Breast epithelium (tissue), 4 donors: Measurements from ENCODE around the gene SUPT20HL2. TPM values are rescaled to one million over a fixed set of nuclear protein-coding genes. Genes with fewer than 3 reads are reported as not detected.

Experiments
- DNase-seq, 2 donors: peaks; one replicate each; pipeline ENCODE4 v3.0.0-alpha.2; 2019; ENCODE audit warnings: low spot score in 2 of 2
- H3K27ac ChIP-seq, 2 donors: fragments of 200-600 bp; sonication (generic) in 1 of 2; one replicate each; pipeline ENCODE4 v1.5.1; 2016 to 2019; ENCODE audit warnings: mild to moderate bottlenecking in 1 of 2
- H3K27me3 ChIP-seq, 2 donors: fragments of 200-600 bp; sonication (generic) in 1 of 2; one replicate each; pipeline versions ENCODE4 v1.5.1 to v1.6.0; 2017 to 2019; ENCODE audit warnings: control low read depth in 1 of 2, mild to moderate bottlenecking in 1 of 2
- H3K36me3 ChIP-seq: fragments of 200-600 bp; one replicate; pipeline ENCODE4 v1.5.1; 2019
- H3K4me1 ChIP-seq, 2 donors: fragments of 200-600 bp; sonication (generic); one replicate each; pipeline ENCODE4 v1.5.1; 2016 to 2019; ENCODE audit warnings: control low read depth in 1 of 2
- H3K4me3 ChIP-seq, 3 donors: fragments of 200-600 bp; sonication (generic); 1 replicate in 2 of 3; 2 replicates in 1 of 3; pipeline ENCODE4 v1.5.1; 2016 to 2019; ENCODE audit warnings: mild to moderate bottlenecking in 3 of 3, moderate library complexity in 2 of 3
- H3K9me3 ChIP-seq, 2 donors: fragments of 200-600 bp; sonication (generic) in 1 of 2; one replicate each; pipeline ENCODE4 v1.5.1; 2016 to 2019; ENCODE audit warnings: control low read depth in 1 of 2
- POLR2A ChIP-seq: fragments of 450-650 bp; IDR thresholded peaks from one replicate; pipeline ENCODE4 v1.6.1; 2016; ENCODE audit warnings: antibody characterized with exemption, mild to moderate bottlenecking, moderate library complexity
- POLR2AphosphoS5 ChIP-seq, 3 donors: sonication (generic); formaldehyde crosslinking; IDR thresholded peaks; one replicate each; pipeline ENCODE4 v1.6.1; 2017; ENCODE audit warnings: antibody characterized with exemption in 3 of 3
- intact Hi-C: fragments of 100-400 bp; cut with DNase I; formaldehyde crosslinking; loops from one replicate; pipeline ENCODE4 v1.15.1; 2023; ENCODE audit warnings: low total_unique reads
- total RNA-seq, 3 donors: library from RNA; depleted of rRNA; stranded (reverse); fragments of >200 nt; gene quantifications; one replicate each; pipeline ENCODE4 v1.1.0, GENCODE V29; 2016
- TF ChIP-seq, protein P1 (sequence below), 3 donors: fragments of 450-650 bp; IDR thresholded peaks; one replicate each; pipeline ENCODE4 v1.5.1; 2016 to 2017; ENCODE audit warnings: antibody characterized with exemption in 3 of 3, mild to moderate bottlenecking in 3 of 3, moderate library complexity in 3 of 3

SUPT20HL2 gene
- total RNA-seq, 3 donors from 2014 or later = not detected

DNA sequence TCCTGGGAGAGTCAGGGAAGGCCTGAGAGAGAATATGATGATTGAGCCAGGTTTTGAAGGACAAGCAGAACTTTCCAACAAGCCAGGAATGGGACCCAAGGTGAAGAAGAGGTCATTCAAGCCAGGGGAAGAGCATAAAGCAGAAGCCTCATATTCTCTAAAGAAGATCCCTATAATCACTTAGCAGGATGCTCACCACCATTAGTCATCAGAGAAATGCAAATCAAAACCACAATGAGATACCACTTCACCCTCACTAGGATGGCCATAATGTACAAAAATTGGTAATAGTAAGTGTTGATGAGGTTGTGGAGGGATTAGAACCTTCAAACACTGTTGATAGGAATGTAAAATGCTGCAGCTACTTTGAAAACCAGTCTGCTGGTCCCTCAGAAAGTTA lies 26.0 kb upstream of the SUPT20HL2 start:
- H3K4me3 ChIP-seq = no peak overlapping the region
- H3K27me3 ChIP-seq = peaks cover 0 to 34% of the 10 kb centered on the region in 2 donors
- intact Hi-C loops = no loop called here
- no peak overlapping the region for H3K27ac ChIP-seq
- H3K36me3 ChIP-seq = no peaks in the 10 kb centered on the region
- H3K9me3 ChIP-seq = no peaks in the 10 kb centered on the region
- H3K4me1 ChIP-seq = no peaks in the 10 kb centered on the region
- no peak for DNase-seq
- TF ChIP-seq, protein P1, sequence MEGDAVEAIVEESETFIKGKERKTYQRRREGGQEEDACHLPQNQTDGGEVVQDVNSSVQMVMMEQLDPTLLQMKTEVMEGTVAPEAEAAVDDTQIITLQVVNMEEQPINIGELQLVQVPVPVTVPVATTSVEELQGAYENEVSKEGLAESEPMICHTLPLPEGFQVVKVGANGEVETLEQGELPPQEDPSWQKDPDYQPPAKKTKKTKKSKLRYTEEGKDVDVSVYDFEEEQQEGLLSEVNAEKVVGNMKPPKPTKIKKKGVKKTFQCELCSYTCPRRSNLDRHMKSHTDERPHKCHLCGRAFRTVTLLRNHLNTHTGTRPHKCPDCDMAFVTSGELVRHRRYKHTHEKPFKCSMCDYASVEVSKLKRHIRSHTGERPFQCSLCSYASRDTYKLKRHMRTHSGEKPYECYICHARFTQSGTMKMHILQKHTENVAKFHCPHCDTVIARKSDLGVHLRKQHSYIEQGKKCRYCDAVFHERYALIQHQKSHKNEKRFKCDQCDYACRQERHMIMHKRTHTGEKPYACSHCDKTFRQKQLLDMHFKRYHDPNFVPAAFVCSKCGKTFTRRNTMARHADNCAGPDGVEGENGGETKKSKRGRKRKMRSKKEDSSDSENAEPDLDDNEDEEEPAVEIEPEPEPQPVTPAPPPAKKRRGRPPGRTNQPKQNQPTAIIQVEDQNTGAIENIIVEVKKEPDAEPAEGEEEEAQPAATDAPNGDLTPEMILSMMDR (IDR thresholded peaks at IDR 0.05) = no peak
- TF ChIP-seq POLR2A (no peak), POLR2AphosphoS5 (IDR thresholded peaks at IDR 0.05) (no peak)

DNA sequence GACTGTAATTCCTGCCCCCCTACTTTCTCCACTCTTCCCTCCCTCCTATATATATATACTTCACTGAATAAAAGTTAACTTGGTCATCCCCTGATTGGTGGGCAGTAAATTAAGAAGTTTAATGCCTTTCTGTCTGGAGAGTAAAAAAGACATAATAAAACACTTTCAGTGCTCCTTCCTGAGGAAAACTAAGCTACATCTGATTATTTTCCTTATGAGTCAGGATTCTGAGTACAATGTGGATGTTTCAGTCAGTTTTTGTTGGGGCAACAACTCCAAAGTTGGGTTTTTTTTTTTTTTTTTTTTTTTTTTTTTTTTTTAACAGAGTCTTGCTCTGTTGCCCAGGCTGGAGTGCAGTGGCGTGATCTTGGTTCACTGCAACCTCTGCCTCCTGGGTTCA lies 22.0 kb upstream of the SUPT20HL2 start:
- TF ChIP-seq POLR2AphosphoS5 (IDR thresholded peaks at IDR 0.05) (no peak), POLR2A (no peak)
- TF ChIP-seq, protein P1 (IDR thresholded peaks at IDR 0.05) = no peak

DNA sequence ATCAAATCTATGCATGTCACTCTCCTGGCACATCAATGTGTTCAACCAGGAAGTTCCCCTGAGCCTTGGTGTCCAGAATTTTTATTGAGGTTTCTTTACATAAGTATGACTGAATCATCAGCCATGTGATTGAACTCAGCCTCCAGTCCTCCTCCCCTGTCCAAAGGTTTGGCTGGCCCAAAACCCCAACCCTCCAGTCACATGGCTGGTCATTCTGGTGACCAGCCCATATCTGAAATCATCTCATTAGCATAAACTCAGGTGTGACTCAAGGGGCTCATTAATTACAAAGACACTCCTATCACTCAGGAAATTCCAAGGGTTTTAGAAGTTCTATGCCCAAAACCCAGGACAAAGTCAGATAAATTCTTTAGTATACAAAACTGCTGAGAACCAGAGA lies 20.6 kb upstream of the SUPT20HL2 start:
- Histone ChIP-seq H3K4me1 (no peaks in the 10 kb centered on the region), H3K27me3 (peaks cover 0 to 30% of the 10 kb centered on the region in 2 donors), H3K36me3 (no peaks in the 10 kb centered on the region), H3K4me3 (no peak overlapping the region), H3K27ac (no peak overlapping the region), H3K9me3 (no peaks in the 10 kb centered on the region)
- TF ChIP-seq, protein P1 (IDR thresholded peaks at IDR 0.05) = no peak
- TF ChIP-seq POLR2A = no peak
- TF ChIP-seq POLR2AphosphoS5 (IDR thresholded peaks at IDR 0.05) = no peak
- intact Hi-C loops = no loop called here
- no peak for DNase-seq

More for the DNA sequence above, 22.0 kb upstream of the SUPT20HL2 start:
- intact Hi-C loops = no loop called here
- DNase-seq = no peak
- peaks cover 0 to 44% of the 10 kb centered on the region in 2 donors for H3K27me3 ChIP-seq
- no peaks in the 10 kb centered on the region for H3K36me3 ChIP-seq
- no peaks in the 10 kb centered on the region for H3K4me1 ChIP-seq
- H3K27ac ChIP-seq = no peak overlapping the region
- no peaks in the 10 kb centered on the region for H3K9me3 ChIP-seq
- no peak overlapping the region for H3K4me3 ChIP-seq

DNA sequence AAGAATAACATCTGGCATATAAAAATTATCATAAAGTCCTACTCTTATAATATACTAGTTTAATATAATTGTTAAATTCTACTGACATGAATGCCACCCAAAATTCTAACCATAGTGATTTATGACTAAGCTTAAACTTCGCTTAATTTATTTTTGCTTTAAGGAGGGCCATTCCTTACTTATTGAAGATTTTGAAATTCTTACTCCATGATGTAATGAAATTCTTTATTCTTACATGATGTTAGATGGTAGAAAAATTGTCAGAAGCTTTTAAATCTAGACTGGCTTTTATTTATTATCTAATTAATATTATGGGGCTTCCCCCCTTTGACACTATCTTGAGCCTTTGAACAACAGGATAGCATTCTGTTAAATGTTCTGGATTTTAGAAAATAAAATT lies 19.5 kb upstream of the SUPT20HL2 start:
- no peak for TF ChIP-seq POLR2A
- no peak for TF ChIP-seq POLR2AphosphoS5 (IDR thresholded peaks at IDR 0.05)
- TF ChIP-seq, protein P1 (IDR thresholded peaks at IDR 0.05) = no peak
- H3K4me1 ChIP-seq = no peaks in the 10 kb centered on the region
- H3K36me3 ChIP-seq = no peaks in the 10 kb centered on the region
- DNase-seq = no peak
- intact Hi-C loops = no loop called here
- H3K4me3 ChIP-seq = no peak overlapping the region
- peaks cover 0 to 28% of the 10 kb centered on the region in 2 donors for H3K27me3 ChIP-seq
- no peaks in the 10 kb centered on the region for H3K9me3 ChIP-seq
- no peak overlapping the region for H3K27ac ChIP-seq

DNA sequence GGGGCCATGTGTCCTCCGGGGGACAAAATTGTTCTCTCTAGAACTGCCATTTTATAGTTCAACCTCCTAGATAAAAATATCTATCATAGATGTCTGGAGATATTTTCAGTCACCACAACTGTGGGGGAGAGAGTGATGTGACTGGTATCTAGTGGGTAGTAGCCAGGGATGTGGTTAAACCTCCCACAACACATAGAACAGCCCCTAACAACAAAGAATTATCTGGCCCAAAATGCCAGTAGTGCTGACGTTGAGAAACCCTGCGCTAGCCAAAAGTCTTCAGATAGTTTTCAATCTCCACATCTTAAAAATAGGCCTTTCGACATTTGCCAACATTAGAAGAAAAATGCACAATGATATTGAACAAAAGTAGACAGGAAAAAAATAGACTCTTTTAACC lies 19.0 kb upstream of the SUPT20HL2 start:
- Histone ChIP-seq H3K27ac (no peak overlapping the region), H3K9me3 (no peaks in the 10 kb centered on the region), H3K27me3 (peaks cover 0 to 28% of the 10 kb centered on the region in 2 donors), H3K4me1 (no peaks in the 10 kb centered on the region), H3K4me3 (no peak overlapping the region), H3K36me3 (no peaks in the 10 kb centered on the region)
- TF ChIP-seq POLR2AphosphoS5 (IDR thresholded peaks at IDR 0.05) = no peak
- TF ChIP-seq, protein P1 (IDR thresholded peaks at IDR 0.05) = no peak
- TF ChIP-seq POLR2A = no peak
- DNase-seq = no peak
- intact Hi-C loops = no loop called here
